Iris pigment epithelial cell (primary cell): ENCODE results near the gene FMNL3.

Experiments
- DNase-seq: peaks from one replicate; pipeline ENCODE4 v3.0.0-alpha.2; 2011; ENCODE audit warnings: low read depth

Gene FMNL3

GRCh38 chr12:49604856-49605255, 102.3 kb downstream of the FMNL3 start:
- DNase-seq: no peak

DNA sequence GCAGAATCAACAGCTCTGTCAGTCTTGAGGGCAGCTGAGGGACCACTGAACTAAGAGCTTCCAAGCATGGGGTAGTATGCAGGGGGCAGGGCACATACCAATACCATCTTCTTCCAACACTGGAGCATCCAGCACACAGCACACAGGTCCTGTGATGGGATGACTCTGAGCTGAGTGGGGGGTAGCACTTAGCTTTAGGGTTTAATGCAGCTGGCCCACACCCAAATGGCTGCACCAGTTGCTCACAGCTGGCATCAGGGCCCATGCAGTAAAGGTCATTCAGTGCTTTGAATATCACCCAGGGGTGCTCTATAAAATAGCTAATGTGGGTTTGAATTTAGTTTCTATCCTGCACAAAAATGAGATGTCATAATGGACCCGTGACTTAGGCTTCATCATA, 103.5 kb downstream of the FMNL3 start:
- DNase-seq: no peak

GRCh38 chr12:49599961-49600360, 107.2 kb downstream of the FMNL3 start:
- DNase-seq: no peak

DNA sequence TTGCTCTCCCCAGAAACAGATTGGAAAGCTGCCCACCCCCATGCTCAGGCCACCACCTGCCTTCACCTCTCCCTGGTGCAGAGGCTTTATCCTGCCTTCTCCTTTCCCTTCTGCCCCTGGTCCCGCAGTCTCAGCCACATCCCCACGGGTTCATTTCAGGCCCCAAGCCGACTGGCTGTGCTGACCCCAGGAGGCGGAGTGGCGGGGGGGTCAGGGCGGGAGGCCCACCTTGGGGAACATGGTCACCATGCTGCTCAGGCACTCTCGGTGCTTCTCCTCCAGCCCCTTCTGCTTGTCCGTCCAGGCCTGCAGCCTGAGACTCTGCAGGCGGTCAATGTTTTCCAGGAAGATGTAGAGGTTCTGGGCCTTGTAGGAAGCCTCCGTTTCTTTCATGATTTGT, 108.7 kb downstream of the FMNL3 start:
- DNase-seq: no peak

DNA sequence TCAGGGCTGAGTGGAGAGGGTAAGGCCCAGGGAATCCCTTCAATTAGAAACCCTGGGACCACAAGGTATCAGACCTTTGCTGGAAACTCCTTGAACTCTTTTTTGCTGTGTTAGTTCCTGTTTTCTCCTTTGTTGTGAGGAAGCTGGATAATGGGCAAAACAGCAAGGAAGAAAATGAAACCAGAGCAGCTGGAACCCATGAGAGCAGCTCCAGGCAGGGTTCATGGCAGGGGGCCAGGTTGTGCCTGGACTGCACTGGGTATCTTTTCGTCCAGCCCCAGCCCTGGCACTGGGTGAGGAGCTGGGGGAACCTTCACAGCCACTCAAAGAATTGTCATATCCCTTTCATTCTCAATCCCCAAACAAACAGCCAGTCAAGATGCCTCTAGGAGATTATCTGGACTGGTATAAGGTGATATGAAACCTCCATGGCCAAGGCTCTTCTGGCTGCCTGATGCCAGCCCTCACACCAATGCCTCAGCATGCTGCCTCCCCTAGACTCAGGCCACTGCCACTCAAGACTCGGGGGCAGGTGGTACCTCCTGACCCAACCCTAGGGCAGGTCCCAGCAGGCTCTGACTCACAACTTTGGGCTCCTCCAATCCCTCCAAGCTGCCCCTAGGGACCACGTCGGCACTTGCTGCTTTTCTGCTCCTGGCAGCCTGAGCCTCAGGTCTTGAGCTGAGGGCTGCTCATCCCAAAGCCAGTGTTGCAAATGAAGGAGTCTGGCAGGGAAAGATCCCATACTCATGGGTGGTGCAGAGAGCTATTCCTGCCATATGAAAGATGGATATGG, 118.3 kb downstream of the FMNL3 start:
- no peak for DNase-seq

- no peak for DNase-seq
Observed at GRCh38 chr12:49588281-49588680, 118.9 kb downstream of the FMNL3 start.

- no peak for DNase-seq
Observed at GRCh38 chr12:49587174-49587908, 119.9 kb downstream of the FMNL3 start.
